ENCODE results near the gene GPX6. TPM values are rescaled to one million over a fixed set of nuclear protein-coding genes. Genes with fewer than 3 reads are reported as not detected.
"Not testable (repeated sequence)": the region's sequence is repeated elsewhere in the genome, so short reads cannot be mapped to it uniquely, and the experiment has no call there.

GPX6 gene
- total RNA-seq, 1 donor from 2014 or later = not detected

- DNase-seq (ENCODE audit: low read depth) = no peak
These were observed 29.1 kb downstream of the GPX6 start for GRCh38 chr6:28486533-28486932.

- no peak for DNase-seq (ENCODE audit: low read depth)
These were observed 30.1 kb downstream of the GPX6 start for GRCh38 chr6:28485482-28485881.

GRCh38 chr6:28480253-28480932 is 35.2 kb downstream of the GPX6 start:
- no peak for DNase-seq (ENCODE audit: low read depth)

- no peak for DNase-seq (ENCODE audit: low read depth)
These were observed 37.1 kb downstream of the GPX6 start for GRCh38 chr6:28478518-28478917.

GRCh38 chr6:28474441-28475219 is 41.0 kb downstream of the GPX6 start:
- DNase-seq (ENCODE audit: low read depth) = peak; percentile 70

- DNase-seq (ENCODE audit: low read depth) = not testable (repeated sequence)
These were observed 46.3 kb downstream of the GPX6 start for GRCh38 chr6:28469153-28469745.

GRCh38 chr6:28468056-28468455 is 47.5 kb downstream of the GPX6 start:
- no peak for DNase-seq (ENCODE audit: low read depth)

- DNase-seq (ENCODE audit: low read depth) = no peak
These were observed 53.2 kb downstream of the GPX6 start for GRCh38 chr6:28462401-28462800.

- no peak for DNase-seq (ENCODE audit: low read depth)
These were observed 57.0 kb downstream of the GPX6 start for GRCh38 chr6:28458568-28458967.

Other genes starting within 250 kb of the GPX6 start
- 8.6 and 10.8 TPM in 2 replicates for gene ZSCAN26, start 248.7 kb downstream of the GPX6 start, total RNA-seq
- gene PGBD1, start 234.2 kb downstream of the GPX6 start, total RNA-seq = 4.6 and 4.8 TPM in 2 replicates
- gene ZSCAN31, start 179.6 kb downstream of the GPX6 start, total RNA-seq = 12.5 and 13.2 TPM in 2 replicates
- gene ZKSCAN3, start 165.8 kb downstream of the GPX6 start, total RNA-seq = 4.4 and 5.5 TPM in 2 replicates
- gene ZSCAN12, start 116.0 kb downstream of the GPX6 start, total RNA-seq = 4.0 TPM in 2 replicates
- 2.0 and 2.5 TPM in 2 replicates for gene ZSCAN23, start 72.3 kb downstream of the GPX6 start, total RNA-seq
- not detected in 2 replicates for gene GPX5, start 10.1 kb upstream of the GPX6 start, total RNA-seq

Data from myocyte (in vitro differentiated cells).